PC-9 (cell line): Measurements from ENCODE around the gene SMCR8.

ENCODE experiments used
- EZH2 ChIP-seq: fragments of 200-600 bp; sonication (generic); IDR thresholded peaks from 2 replicates; pipeline ENCODE4 v1.8.0; 2017; ENCODE audit warnings: antibody characterized with exemption, low read depth
- TF ChIP-seq, protein P1 (sequence below): fragments of 200-600 bp; sonication (generic); conservative IDR thresholded peaks from 2 replicates; pipeline ENCODE4 v1.6.1; 2017; ENCODE audit warnings: mixed run types, antibody characterized with exemption, mild to moderate bottlenecking, moderate library complexity

DNA sequence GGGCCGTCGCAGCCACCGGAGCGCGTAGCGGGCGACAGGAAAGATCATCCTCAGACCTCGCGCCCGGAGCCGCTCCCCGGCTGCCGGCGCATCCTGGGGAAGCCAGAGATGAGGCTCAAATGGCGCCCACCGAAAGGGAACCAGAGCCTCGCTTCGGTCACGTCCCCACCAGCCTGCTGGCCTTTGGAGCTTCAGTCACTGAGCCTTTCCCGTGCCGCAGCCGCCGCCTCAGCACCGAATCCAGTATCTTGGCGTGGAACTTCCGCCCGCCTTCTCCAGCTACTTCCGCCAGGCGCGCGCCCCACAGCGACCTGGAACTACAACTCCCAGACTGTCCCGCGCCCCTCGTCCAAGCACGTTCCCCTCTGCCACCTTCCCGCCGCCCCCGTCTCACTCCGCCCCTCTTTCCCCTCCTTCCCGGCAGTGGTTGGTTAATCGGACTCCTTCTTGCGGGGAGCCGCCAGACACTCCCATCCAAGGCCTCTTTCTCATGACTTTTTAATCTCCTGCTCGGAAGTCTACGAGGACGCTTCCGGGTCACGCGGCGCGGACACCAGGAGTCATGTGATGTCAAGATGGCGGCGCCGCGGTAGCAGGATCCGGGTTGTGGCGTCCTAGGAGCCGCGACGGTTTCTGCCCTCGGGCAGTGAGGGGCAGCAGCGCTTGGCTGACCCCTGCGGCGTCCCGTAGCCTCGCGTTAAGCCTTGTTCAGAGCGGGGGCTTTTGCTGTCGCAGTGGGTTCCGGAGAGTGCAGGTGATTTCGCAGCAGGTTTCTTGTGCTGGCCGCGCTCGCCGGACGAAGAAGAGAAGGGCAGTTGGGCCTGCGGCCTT, at the start of gene SMCR8, which contains the start of gene TOP3A:
- TF ChIP-seq, protein P1, sequence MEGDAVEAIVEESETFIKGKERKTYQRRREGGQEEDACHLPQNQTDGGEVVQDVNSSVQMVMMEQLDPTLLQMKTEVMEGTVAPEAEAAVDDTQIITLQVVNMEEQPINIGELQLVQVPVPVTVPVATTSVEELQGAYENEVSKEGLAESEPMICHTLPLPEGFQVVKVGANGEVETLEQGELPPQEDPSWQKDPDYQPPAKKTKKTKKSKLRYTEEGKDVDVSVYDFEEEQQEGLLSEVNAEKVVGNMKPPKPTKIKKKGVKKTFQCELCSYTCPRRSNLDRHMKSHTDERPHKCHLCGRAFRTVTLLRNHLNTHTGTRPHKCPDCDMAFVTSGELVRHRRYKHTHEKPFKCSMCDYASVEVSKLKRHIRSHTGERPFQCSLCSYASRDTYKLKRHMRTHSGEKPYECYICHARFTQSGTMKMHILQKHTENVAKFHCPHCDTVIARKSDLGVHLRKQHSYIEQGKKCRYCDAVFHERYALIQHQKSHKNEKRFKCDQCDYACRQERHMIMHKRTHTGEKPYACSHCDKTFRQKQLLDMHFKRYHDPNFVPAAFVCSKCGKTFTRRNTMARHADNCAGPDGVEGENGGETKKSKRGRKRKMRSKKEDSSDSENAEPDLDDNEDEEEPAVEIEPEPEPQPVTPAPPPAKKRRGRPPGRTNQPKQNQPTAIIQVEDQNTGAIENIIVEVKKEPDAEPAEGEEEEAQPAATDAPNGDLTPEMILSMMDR = no peak
- TF ChIP-seq EZH2 = no peak
